ENCODE data around the gene EMC10.

The EMC10 gene

DNA sequence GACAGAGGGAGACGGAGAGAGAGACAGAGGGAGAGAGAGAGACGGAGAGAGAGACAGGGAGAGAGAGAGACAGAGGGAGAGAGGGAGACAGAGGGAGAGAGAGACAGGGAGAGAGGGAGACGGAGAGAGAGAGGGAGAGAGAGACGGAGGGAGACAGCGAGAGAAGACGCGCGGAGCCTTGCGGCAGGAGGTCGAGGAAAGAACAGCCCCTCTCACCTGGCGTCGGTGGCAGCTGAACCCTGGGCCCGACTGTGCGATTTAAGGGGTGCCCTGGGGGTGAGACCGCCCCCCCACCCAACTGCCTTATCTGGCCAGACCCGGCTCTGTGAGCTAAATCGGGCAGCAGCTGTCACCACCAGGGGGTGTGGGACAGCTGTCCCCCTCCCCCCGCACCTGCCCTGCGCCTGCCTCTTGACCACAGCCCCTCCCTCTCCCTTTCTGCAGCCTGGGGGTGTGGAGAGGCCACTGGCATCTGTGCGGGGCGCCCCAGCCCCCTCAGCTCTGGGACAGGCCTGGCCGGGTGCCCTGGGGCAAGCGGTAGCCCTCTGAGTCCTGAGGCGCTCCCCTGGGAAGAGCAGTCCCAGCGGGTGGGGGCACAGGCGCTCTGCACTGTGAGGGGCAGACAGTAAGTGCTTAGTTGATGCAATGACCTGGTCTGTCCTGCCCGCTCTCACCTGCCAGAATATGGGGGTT is 23.9 kb downstream of the EMC10 start:
- peak; percentile 82 for DNase-seq

DNA sequence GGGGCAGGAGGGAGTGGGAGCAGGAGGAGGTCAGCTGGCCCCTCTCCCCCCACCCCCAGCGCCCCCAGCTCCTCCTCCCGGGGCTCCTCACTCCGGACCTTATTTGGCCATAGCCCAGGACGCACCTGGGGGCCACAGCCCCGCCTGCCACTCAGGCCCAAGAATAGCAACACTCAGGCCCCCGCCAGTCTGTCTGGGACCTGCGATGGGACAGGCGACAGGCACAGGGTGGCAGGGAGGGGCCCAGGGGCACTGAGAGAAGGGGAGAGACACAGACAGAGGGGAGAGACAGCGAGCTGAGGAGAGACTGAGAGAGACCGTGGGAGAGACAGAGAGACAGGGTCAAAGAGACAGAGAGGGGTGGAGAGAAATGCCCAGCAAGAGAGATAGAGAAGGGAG is 24.4 kb downstream of the EMC10 start:
- no peak for DNase-seq

DNA sequence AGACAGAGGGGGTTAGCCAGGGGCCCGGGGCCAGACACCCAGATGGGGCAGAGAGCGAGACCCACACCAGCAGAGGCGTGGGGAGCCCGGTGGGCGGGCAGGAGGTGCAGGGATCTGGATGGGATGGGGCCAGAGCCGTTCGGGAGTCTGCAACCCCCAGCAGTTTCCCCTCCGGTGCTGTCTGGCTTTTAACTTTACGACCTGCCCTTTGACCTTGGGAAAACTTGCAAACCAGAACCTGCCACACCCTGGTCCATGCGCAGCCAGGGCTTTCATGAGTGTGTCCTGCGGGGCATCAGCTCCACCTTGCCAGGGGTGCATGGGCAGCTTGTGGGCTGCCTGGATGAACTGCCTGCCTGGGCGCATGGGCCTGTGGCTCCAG is 24.9 kb downstream of the EMC10 start:
- DNase-seq, result no peak

DNA sequence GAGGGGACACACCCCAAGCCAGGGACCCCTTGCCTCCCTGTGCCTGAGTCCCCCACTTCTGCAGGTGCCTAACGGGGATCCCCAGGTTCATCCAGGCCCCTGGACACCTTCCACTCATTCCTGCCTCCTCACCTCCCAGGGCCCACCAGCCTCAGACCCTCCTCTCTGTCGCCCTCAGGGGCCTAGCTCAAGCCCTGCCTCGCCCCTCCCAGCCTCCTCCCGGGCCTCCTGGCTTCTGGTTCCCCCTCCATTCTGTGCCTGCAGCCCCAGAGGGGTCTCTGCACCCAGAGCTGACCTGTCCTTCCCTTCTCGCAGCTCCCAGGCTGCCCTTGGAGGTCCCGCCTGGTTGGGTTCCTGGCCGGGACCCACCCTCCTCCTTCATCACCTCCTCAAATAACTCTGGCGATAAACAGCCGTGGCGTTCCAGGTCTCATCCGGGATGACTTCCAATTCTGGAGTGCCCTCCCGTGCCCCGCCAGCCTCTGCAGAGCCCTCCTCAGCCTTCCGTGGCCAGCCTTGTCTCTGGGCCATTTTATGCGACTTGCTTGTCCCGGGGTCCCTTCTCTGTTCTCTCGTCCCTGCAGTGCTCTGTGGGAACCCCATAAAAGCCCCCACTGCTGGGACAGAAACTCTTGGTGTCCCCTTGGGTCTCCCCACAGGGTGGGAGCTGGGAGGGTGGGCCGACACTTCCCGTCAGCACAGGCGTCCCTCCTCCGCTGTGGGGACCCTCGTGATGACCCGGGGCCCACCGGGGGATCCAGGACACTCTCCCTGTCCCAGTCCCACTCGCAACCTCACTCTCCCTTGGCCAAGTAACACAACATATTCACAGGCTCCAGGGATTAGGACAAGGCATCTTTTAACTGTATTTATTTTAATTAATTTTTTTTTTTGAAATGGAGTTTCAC is 25.5 kb downstream of the EMC10 start:
- no peak for DNase-seq

DNA sequence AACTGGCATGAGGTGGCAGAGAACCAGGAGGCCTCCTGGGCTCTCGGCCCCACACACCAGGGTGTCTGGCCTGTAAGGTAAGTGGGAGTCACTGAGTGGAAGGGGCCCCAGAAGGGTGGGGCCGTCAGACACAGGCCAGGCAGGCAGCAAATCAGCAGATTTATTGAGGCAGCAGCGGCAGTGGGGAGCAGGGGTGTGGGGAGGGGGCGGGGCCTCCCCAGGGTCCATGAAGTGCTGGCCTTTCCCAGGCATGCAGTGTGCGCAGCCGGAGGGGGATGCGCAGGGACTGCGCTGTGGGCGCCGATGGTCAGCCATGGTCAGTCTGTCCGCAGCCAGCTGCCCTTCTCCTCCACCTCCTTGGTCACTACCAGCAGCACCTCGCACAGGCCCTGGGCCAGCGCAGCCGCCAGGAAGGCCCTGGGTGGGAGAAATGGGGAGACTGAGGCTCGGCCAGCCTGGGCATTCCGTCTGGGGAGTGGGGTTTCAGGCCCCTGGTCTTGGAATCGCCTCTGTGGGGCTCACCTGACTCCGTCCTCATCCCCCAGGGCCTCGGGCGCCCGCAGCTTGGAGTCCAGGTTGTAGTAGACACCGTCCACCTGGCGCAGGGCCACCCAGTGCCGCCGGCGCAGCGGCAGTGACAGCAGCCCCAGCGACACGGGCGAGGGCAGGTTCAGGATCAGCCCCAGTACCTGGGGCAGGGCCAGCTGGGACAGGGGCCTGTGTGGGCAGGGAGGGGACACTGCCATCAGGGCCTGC is 29.7 kb downstream of the EMC10 start:
- no peak for DNase-seq

DNA sequence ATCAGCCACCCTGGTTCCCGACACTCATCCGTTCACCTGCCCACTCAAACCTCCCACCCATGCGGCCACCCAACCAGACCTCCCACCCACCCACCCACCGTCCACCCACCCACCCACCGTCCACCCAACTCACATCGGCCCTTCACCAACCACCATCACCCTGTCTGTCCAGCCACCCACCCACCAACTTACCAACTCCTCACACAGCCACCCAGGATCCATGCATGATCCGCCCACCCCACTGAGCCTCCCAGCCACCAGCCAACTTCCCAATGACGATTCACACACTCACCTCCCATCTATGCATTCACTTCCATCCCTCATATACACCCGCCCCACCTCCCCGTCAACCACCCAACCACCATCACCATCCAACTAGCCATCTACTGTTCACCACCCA is 30.4 kb downstream of the EMC10 start:
- no peak for DNase-seq

DNA sequence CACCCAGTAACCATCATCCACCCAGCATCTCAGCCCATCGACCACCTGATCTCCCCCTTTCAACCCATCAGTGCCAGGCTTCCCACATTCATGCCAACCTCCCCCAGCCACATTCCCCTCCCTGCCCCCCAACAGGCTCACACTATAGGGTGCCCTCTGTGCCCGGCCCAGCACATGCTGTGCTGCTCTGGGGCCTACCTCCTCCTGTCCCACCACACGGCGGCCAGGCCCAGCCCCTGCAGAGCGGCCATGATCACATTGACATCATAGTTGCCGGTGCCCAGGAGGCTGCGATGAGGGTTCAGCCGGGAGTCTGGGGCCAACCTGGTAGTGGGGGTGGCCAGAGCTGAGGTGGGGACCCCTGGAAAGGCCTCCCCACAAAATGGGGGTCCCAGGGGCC is 31.1 kb downstream of the EMC10 start:
- no peak for DNase-seq

DNA sequence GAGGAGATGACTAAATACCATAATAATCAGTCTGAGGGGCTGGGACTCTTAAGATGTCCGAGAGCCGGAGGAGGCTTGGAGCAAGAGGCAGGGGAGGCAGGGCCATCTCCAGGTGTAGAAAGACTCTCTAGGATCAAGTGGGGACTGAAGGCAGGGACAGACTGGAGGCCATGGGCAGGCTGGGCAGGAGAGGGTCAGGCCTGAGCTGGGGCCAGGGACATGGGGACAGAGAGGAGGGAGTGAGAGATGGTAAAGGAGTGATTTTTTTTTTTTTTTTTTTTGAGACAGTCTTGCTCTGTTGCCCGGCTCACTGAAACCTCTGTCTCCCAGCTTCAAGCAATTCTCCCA is 32.5 kb downstream of the EMC10 start:
- DNase-seq, result no peak

DNA sequence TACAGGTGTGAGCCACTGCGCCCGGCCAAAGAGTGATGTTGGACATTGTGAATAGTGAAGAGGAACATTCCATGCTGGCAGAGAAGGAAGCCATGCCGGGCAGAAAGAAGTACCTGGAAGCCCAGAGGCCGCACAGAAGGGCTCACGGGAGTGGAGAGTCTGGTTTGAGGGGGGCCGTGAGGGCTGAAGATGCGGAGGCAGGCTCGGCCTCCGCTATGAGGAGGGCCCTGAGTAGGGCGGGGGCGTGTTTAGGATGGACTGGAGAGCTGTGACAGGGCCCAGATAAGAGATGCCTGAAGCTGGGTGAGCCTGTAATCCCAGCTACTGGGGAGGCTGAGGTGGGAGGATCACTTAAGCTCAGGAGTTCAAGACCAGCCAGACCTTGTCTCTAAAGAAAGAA is 33.1 kb downstream of the EMC10 start:
- no peak for DNase-seq

DNA sequence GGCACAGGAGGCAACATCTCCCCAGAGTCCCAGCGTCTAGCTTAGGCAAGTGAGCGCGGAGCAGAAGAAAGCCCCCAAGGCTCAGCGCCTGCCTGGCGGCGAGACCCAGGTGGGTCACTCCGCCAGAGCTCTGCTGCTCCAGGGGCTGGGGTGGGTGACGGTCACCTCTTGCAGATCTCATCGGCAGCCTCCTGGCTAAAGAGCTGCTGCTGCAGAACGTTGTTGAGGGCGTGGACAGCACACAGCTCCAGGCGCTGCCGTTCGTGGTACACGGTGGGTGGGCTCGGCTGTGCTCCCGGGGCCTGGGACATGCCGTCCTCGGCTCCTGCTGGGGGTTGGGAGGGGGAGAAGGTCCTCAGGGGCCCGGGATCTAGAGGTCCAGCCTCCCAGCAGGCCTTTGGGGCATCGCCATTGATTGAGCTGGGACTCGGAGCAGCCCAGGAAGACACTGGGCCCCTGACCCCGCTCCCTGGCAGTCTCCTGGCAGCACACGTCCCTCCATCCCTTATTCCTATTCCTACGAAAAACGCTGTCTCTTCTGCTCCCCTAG is 33.9 kb downstream of the EMC10 start:
- no peak for DNase-seq

DNA sequence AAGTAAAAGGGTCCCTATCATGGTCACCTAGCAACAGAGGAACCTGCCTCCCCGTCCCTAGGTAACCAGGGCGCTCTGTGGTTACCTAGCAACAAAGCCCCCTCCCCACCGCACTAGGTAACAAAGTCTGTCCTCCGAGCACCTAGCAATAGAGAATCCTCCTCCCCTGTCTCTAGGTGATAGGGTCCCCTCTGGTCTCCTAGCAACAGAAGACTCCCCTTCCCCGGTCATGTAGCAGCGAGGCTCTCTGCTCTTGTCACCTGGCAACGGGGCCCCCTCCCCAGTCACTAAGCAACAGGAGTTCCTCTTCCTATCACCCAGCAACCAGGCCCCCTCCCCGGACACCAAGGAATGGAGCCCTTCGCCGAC is 34.4 kb downstream of the EMC10 start:
- peak; percentile 97 for DNase-seq

DNA sequence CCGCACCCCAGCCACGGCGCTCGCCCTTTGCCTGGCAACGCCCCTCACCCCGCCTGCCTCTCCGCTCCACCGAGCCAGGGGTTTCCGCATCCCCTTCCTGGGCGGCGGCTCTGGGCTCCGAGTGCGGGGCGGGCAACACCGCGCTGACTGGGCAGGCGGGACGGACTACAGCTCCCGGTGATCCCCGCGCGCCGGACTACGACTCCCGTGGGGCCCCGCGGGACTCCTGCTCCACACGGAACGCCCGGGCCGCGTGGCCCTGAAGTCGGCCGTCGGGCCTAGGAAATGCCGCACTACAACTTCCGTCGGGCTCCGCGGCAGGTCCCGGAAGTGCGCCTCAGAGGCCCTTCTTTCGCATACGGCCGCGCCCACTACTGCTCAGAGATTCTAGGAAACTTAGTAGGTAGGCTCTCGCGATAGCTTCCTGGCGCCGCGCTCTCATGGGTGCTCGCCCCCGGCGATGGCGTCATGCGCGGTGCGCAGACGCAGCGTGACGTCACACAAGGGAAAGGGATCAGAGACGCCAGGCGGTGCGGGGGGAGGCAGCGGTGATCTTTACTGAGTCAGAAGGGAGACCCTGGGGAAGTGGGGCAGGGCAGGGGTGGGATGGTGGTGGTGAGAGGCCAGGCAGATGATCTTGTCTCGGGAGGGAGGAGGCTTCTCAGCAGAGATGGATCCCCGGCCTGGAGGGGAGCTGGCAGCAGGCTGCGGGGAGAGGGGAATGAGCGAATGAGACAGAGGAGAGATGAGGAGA is 34.9 kb downstream of the EMC10 start, which contains the start of gene JOSD2:
JOSD2 (minus strand) TSS at position 123 of the 754 bp plus-strand sequence. CDS start 760 bp downstream, outside the sequence.
- DNase-seq, result peak; percentile 100

DNA sequence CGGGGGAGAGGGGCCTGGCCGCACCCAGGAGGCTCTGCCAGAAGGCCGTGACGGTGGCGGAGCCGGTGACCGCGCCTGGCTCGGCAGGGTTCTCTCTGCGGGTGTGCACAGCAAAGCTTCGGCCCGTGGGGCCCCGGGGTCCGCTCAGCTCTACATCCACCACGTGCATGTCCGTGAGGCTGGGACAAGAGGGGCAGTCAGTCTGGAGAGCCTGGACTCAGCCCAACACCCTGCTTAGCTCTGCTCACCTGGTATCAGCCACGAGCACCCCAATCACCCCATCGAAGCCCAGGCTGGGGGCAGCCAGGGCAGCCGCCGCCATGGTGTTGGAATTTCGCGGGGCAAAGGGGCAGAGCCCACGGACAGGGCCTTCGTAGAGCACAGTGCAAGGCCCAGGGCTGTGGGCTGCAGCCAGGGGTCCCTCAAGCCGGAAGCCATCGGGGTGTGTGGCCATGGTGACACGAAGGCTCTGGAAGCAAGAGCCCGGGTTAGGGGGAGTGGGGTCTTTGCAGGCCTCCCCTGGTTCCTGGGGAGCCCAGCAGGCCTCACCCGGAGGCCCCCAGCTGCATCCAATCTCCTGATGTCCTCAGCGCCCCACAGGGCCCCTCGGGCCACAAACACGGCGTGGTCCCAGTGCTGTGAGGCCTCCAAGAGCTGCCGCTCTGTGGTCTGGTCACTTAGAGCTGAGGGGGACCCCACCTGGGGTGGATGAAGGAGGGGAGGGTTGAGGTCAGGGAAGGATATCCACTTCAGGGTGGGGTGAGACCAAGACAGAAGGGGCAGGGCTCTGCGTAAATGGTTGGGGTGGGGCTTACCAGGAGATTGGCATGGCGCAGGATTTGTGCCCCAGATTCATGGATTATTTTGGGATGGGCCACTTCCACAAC is 36.0 kb downstream of the EMC10 start:
- DNase-seq, result peak; percentile 16

DNA sequence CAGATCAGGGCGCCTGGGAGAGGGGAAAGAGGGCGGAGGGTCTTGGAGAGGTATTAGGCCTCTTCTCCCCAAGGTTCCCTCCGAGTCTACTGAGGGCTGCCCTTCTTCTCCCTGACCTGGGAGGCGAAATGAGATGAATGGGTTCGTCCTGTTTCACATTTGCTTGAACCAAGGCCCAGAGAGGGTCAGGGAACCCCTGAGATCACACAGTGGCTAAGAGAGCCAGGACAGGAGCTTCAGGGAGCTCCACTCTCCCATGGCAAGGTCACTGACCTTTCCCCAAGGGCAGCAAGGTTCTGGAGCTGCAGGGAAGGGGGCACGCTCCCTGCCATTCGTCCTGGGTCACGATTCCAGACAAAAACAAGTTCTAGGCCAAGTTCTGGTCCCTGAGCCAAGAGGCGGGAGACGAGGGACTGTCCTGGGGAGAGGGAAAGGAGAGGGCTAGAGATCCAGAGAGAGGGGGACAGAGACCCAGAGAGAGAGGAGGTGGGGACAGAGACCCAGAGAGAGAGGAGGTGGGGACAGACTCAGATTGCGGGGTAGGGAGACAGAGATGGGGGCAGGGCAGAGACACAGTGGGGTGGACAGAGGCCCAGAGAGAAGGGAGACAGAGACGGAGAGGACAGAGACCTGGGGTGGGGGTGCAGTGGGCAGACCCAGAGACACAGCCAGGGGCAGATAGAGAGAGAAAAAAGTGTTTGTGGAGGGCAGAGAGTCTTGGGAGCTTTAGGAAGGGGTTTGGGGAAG is 36.9 kb downstream of the EMC10 start:
- DNase-seq, result no peak

DNA sequence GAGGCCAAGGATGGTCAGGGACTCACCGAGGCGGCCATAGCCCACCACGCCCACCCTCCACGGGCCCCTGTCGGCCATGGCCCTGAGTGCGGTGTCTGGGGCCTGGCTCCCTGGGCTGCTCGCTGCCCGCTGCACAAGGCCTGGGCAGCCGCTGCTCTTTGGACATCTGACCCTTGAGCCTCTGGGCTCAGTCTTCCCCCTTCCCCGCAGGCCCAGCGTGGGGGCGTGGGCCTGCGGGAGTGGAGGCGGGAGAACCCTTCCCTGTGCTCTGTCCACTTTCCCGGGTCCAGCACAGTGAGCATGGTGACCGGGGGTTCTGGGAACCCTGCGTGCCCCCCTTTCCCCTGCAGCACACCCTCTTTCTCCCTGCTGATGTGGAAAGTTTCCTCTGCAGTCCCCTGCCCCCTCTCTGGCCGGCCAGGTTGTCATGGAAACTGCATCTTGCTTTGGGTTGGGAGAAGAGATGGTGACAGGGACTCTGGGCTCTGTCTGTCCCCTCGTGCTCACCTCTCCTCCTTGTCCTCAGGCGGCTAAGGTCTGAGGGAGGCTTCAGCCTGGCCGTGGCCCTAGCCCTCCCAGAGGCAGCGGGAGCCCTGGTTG is 37.5 kb downstream of the EMC10 start, which contains the start of gene ASPDH:
ASPDH (minus strand) TSS at position 168 of the 600 bp plus-strand sequence; CDS start at position 78, 90 bp downstream.
- DNase-seq, result peak; percentile 48

DNA sequence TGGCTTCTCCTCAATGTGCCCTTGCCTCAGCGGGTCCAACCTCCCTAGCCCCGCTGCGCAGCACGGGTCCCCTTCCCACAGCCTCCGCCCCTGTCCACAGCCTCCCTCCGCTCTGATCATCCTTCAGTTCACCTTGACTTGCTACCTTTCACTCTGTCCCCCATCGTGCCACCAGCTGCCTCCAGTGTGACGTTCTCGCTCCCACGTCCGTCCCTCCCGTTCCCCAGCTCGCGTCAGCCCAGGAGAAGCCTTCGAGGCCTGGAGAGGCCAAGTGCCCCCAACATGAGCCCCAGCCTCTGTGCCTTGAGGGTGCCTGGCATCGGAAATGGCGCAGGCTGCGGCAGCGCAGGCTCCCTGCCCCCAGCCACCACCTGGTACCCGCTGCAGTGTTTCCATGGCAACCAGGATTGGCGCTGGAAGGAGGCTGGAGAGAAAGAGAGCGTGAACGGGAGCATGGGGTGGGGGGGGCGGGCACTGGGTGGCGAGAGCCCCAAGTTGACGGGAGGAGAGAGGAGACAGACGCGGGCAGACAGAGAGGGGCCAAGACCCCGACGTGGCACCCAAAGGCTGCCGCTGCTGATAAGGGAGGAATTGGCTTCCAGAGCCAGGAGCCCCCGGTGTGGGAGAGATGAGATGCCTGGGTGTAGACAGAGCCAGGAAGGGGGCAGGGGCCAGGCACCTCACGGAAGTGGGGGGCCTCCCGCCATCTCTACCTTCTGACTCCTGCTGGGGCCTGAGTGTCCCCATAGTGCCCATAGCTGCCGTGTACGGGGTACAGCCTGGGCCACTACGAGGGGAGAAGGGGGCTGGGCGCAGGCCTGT is 38.2 kb downstream of the EMC10 start:
- peak; percentile 77 for DNase-seq

DNA sequence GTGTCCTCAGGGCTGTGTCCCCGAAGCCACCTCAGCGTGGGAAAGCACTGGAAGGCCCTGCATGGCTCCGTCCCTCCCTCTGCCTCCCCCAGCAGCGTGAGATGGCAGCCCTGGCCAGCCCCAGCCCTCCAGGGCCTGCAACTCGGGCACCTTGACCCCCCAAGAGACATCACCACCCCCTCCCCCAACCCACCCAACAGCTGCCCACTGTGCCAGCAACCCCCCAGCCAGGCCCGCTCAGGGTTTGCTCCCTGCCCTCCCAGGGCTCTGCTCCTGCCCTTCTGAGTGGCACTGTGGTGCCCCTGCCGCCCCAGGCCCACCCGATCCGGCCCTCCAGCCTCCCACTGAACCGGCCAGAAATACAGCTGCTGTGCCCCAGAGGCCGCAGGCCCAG is 38.9 kb downstream of the EMC10 start:
- DNase-seq, result no peak

DNA sequence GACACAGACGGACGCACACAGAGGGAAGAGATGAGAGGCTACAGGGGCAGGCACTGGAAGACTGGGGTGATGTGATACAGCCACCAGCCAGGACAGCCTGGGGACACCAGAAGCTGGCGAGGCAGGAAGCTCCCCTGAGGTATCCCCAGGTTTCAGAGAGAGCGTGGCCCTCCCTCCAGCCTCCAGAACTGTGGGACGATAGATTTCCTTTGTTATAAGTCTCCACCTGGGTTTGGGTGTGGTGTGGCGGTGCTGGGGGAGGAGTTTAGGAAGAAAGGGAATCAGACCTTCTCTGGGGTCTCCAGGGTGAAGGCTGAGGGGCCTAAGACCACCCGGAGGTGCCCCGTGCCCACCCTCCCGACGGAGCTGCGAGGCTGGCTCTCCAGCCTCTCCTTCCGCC is 40.1 kb downstream of the EMC10 start:
- no peak for DNase-seq

Measured in NCI-H146 (cell line).